Neuron (in vitro differentiated cells): ENCODE data around the gene PCNX2.
"Not testable (repeated sequence)": the region's sequence is repeated elsewhere in the genome, so short reads cannot be mapped to it uniquely, and the experiment has no call there.

Source experiments
- H2AFZ ChIP-seq: one replicate; pipeline ENCODE4 v1.6.1; 2013; ENCODE audit warnings: low read depth, mild to moderate bottlenecking, inconsistent platforms, low read length, moderate library complexity
- H3K27me3 ChIP-seq: one replicate; pipeline ENCODE4 v1.6.1; 2013; ENCODE audit warnings: low read length; ENCODE audit not compliant: insufficient read depth
- H3K36me3 ChIP-seq: one replicate; pipeline ENCODE4 v1.6.1; 2013; ENCODE audit warnings: low read length; ENCODE audit not compliant: insufficient read depth
- H3K4me1 ChIP-seq: one replicate; pipeline ENCODE4 v1.6.1; 2013; ENCODE audit warnings: low read length; ENCODE audit not compliant: insufficient read depth
- H3K4me3 ChIP-seq: 2 replicates; pipeline ENCODE4 v1.5.1; 2013; ENCODE audit warnings: mild to moderate bottlenecking, low read length, moderate library complexity
- H3K9me3 ChIP-seq: one replicate; pipeline ENCODE4 v1.6.1; 2013; ENCODE audit warnings: low read length

The PCNX2 gene

GRCh38 chr1:233109096-233109495 is 186.4 kb downstream of the PCNX2 start:
- Histone ChIP-seq H3K27me3 (no peaks in the 10 kb centered on the region), H3K4me3 (no peak overlapping the region), H3K4me1 (peaks cover 14% of the 10 kb centered on the region), H2AFZ (no peak overlapping the region), H3K36me3 (no peaks in the 10 kb centered on the region), H3K9me3 (no peaks in the 10 kb centered on the region)

- not testable (repeated sequence) for H3K4me1 ChIP-seq, H3K27me3 ChIP-seq, H2AFZ ChIP-seq, H3K4me3 ChIP-seq, H3K36me3 ChIP-seq, H3K9me3 ChIP-seq
Observed at GRCh38 chr1:233107716-233108130, 187.8 kb downstream of the PCNX2 start.

- Histone ChIP-seq H3K36me3 (no peaks in the 10 kb centered on the region), H3K4me3 (no peak overlapping the region), H3K27me3 (no peaks in the 10 kb centered on the region), H3K4me1 (peaks cover 1% of the 10 kb centered on the region), H2AFZ (no peak overlapping the region), H3K9me3 (no peaks in the 10 kb centered on the region)
Observed at GRCh38 chr1:233107130-233107660, 188.3 kb downstream of the PCNX2 start.

- Histone ChIP-seq H2AFZ (no peak overlapping the region), H3K27me3 (no peaks in the 10 kb centered on the region), H3K36me3 (no peaks in the 10 kb centered on the region), H3K4me3 (no peak overlapping the region), H3K4me1 (no peaks in the 10 kb centered on the region), H3K9me3 (no peaks in the 10 kb centered on the region)
Observed at GRCh38 chr1:233105225-233105624, 190.3 kb downstream of the PCNX2 start.

GRCh38 chr1:233102341-233102740 is 193.2 kb downstream of the PCNX2 start:
- Histone ChIP-seq H3K27me3 (no peaks in the 10 kb centered on the region), H3K36me3 (no peaks in the 10 kb centered on the region), H3K9me3 (no peaks in the 10 kb centered on the region), H3K4me1 (no peaks in the 10 kb centered on the region), H2AFZ (no peak overlapping the region), H3K4me3 (no peak overlapping the region)

GRCh38 chr1:233097959-233098580 is 197.5 kb downstream of the PCNX2 start:
- Histone ChIP-seq H3K27me3 (no peaks in the 10 kb centered on the region), H3K4me1 (peaks cover 5% of the 10 kb centered on the region), H3K9me3 (peaks cover 2% of the 10 kb centered on the region), H3K36me3 (no peaks in the 10 kb centered on the region), H2AFZ (no peak overlapping the region), H3K4me3 (no peak overlapping the region)

GRCh38 chr1:233097546-233097945 is 198.0 kb downstream of the PCNX2 start:
- Histone ChIP-seq H3K4me3 (no peak overlapping the region), H3K27me3 (no peaks in the 10 kb centered on the region), H2AFZ (no peak overlapping the region), H3K4me1 (peaks cover 5% of the 10 kb centered on the region), H3K36me3 (no peaks in the 10 kb centered on the region), H3K9me3 (peaks cover 2% of the 10 kb centered on the region)

GRCh38 chr1:233094691-233095090 is 200.8 kb downstream of the PCNX2 start:
- Histone ChIP-seq H3K36me3 (no peaks in the 10 kb centered on the region), H3K4me3 (no peak overlapping the region), H3K27me3 (no peaks in the 10 kb centered on the region), H3K4me1 (peaks cover 5% of the 10 kb centered on the region), H3K9me3 (peaks cover 2% of the 10 kb centered on the region), H2AFZ (no peak overlapping the region)

- Histone ChIP-seq H3K27me3 (no peaks in the 10 kb centered on the region), H3K36me3 (no peaks in the 10 kb centered on the region), H3K4me3 (no peak overlapping the region), H2AFZ (no peak overlapping the region), H3K4me1 (peaks cover 5% of the 10 kb centered on the region), H3K9me3 (peaks cover 2% of the 10 kb centered on the region)
Observed at GRCh38 chr1:233094269-233094668, 201.3 kb downstream of the PCNX2 start.

- Histone ChIP-seq H3K4me1 (peaks cover 5% of the 10 kb centered on the region), H3K4me3 (no peak overlapping the region), H3K27me3 (no peaks in the 10 kb centered on the region), H3K36me3 (no peaks in the 10 kb centered on the region), H3K9me3 (no peaks in the 10 kb centered on the region), H2AFZ (no peak overlapping the region)
Observed at GRCh38 chr1:233090746-233091494, 204.6 kb downstream of the PCNX2 start.

GRCh38 chr1:233089251-233089650 is 206.3 kb downstream of the PCNX2 start:
- no peaks in the 10 kb centered on the region for H3K9me3 ChIP-seq

GRCh38 chr1:233088613-233089012 is 206.9 kb downstream of the PCNX2 start:
- no peaks in the 10 kb centered on the region for H3K27me3 ChIP-seq
- no peaks in the 10 kb centered on the region for H3K9me3 ChIP-seq
- H2AFZ ChIP-seq, result no peak overlapping the region
- H3K4me3 ChIP-seq, result no peak overlapping the region
- no peaks in the 10 kb centered on the region for H3K4me1 ChIP-seq
- no peaks in the 10 kb centered on the region for H3K36me3 ChIP-seq

More at GRCh38 chr1:233089251-233089650, 206.3 kb downstream of the PCNX2 start:
- no peak overlapping the region for H2AFZ ChIP-seq
- no peaks in the 10 kb centered on the region for H3K36me3 ChIP-seq
- H3K4me3 ChIP-seq, result no peak overlapping the region
- no peaks in the 10 kb centered on the region for H3K27me3 ChIP-seq
- peaks cover 1% of the 10 kb centered on the region for H3K4me1 ChIP-seq

GRCh38 chr1:233086961-233087881 is 208.3 kb downstream of the PCNX2 start:
- no peaks in the 10 kb centered on the region for H3K9me3 ChIP-seq
- H3K36me3 ChIP-seq, result no peaks in the 10 kb centered on the region
- no peaks in the 10 kb centered on the region for H3K27me3 ChIP-seq
- no peak overlapping the region for H2AFZ ChIP-seq
- no peak overlapping the region for H3K4me3 ChIP-seq
- no peaks in the 10 kb centered on the region for H3K4me1 ChIP-seq
